Measurements from ENCODE around the gene NOL4. TPM values are rescaled to one million over a fixed set of nuclear protein-coding genes. Genes with fewer than 3 reads are reported as not detected.
"Not testable (repeated sequence)": the region's sequence is repeated elsewhere in the genome, so short reads cannot be mapped to it uniquely, and the experiment has no call there.

The NOL4 gene
- total RNA-seq, 4 donors from 2014 or later: 0.08 TPM; not detected in 3

DNA sequence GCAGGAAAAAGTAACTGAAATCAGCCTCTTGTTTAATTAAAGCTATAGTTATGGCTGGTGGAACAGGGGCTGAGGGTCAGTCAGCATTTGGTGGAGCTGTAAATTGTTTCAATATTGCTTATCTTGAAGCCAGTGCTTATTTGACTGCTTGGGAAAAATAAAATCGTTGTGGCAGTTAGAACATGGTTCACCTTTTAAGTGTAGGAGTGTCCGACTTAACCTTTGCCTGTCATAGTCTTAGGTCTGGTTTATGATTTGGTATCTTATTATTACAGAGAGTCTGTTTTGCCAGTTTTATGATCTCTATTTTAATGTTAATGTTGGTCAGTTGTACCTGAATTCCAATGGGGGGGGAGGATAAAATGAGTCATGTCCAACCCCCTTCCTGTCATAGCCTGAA is 27.2 kb upstream of the NOL4 start:
- Histone ChIP-seq H3K4me3 (no peak overlapping the region), H3K27ac (no peak overlapping the region), H3K36me3 (no peaks in the 10 kb centered on the region), H3K27me3 (no peaks in the 10 kb centered on the region), H3K9me3 (peaks cover 0 to 13% (median 0%) of the 10 kb centered on the region in 3 donors), H3K4me1 (no peaks in the 10 kb centered on the region)
- TF ChIP-seq POLR2AphosphoS5 (IDR thresholded peaks at IDR 0.05) (no peak), POLR2A (IDR thresholded peaks at IDR 0.05) (no peak), EP300 (IDR thresholded peaks at IDR 0.05) (no peak), CTCF (IDR thresholded peaks at IDR 0.05) (no peak)
- ATAC-seq: no peak
- 61 to 77% methylated on average over 2 of the region's 2 CpGs for WGBS, 2 donors (ENCODE audit: low coverage in 1 of 2)

- no peak for ATAC-seq
- no peak overlapping the region for H3K4me3 ChIP-seq
- H3K36me3 ChIP-seq: no peaks in the 10 kb centered on the region
- H3K27me3 ChIP-seq: no peaks in the 10 kb centered on the region
- peaks cover 0 to 13% (median 0%) of the 10 kb centered on the region in 3 donors for H3K9me3 ChIP-seq
- H3K27ac ChIP-seq: no peak overlapping the region
- H3K4me1 ChIP-seq: no peaks in the 10 kb centered on the region
- TF ChIP-seq POLR2A (IDR thresholded peaks at IDR 0.05): no peak
- no peak for TF ChIP-seq EP300 (IDR thresholded peaks at IDR 0.05)
- no peak for TF ChIP-seq CTCF (IDR thresholded peaks at IDR 0.05)
- TF ChIP-seq POLR2AphosphoS5 (IDR thresholded peaks at IDR 0.05): no peak
- WGBS, 2 donors (ENCODE audit: low coverage in 1 of 2): 91 to 92% methylated on average over 2 to 3 of the region's 3 CpGs
Measured at GRCh38 chr18:34248727-34249126, 24.0 kb upstream of the NOL4 start.

GRCh38 chr18:34242739-34243138 is 18.0 kb upstream of the NOL4 start:
- no peak for TF ChIP-seq CTCF (IDR thresholded peaks at IDR 0.05)
- no peak for TF ChIP-seq EP300 (IDR thresholded peaks at IDR 0.05)
- TF ChIP-seq POLR2A (IDR thresholded peaks at IDR 0.05): no peak
- no peak for TF ChIP-seq POLR2AphosphoS5 (IDR thresholded peaks at IDR 0.05)
- H3K36me3 ChIP-seq: no peaks in the 10 kb centered on the region
- H3K4me3 ChIP-seq: no peak overlapping the region
- peaks cover 0 to 15% (median 0%) of the 10 kb centered on the region in 3 donors for H3K9me3 ChIP-seq
- 55 to 67% methylated on average over 2 of the region's 2 CpGs for WGBS, 2 donors (ENCODE audit: low coverage in 1 of 2)
- peaks cover 7% of the 10 kb centered on the region for H3K27me3 ChIP-seq
- H3K4me1 ChIP-seq: no peaks in the 10 kb centered on the region
- H3K27ac ChIP-seq: no peak overlapping the region
- ATAC-seq: no peak

GRCh38 chr18:34233781-34234388 is 9.2 kb upstream of the NOL4 start:
- not testable (repeated sequence) for H3K27me3 ChIP-seq, H3K9me3 ChIP-seq, H3K4me3 ChIP-seq, H3K36me3 ChIP-seq, H3K27ac ChIP-seq, H3K4me1 ChIP-seq, ATAC-seq
- WGBS, 2 donors (ENCODE audit: low coverage in 1 of 2): 89% methylated on average over 6 of the region's 39 CpGs; no CpG with 5 or more reads in 1 of the 2 donors

DNA sequence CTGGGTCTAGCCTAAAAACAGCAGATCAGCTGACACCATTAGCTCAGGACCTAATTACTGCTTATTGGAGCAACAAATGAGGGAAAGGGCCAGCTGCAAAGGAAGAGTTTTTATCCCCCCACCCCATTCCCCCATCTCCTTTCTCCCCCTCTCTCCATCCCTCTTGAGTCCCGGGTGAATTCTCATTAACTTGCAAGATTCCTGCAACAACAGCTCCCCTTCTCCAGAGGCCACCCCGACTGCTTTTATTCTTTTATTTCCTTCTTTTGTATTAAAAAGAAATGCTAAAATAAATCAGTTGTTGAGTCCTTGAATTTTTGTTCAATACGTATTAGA is 473 bp upstream of the NOL4 start:
- Histone ChIP-seq H3K4me1 (peaks cover 0 to 38% (median 27%) of the 10 kb centered on the region in 3 donors), H3K27me3 (peaks cover 92% of the 10 kb centered on the region), H3K36me3 (no peaks in the 10 kb centered on the region), H3K9me3 (no peaks in the 10 kb centered on the region), H3K27ac (no peak overlapping the region), H3K4me3 (peak overlapping the region in 1 of 2 donors; percentile 51)
- no peak for ATAC-seq
- TF ChIP-seq CTCF (IDR thresholded peaks at IDR 0.05) (no peak), POLR2AphosphoS5 (IDR thresholded peaks at IDR 0.05) (no peak), EP300 (IDR thresholded peaks at IDR 0.05) (no peak), POLR2A (IDR thresholded peaks at IDR 0.05) (no peak)
- WGBS, 2 donors (ENCODE audit: low coverage in 1 of 2): 10 to 33% methylated on average over 1 to 3 of the region's 3 CpGs

Measured in gastroesophageal sphincter (tissue), 4 donors.